ENCODE data around the gene PVALB.

- TF ChIP-seq CTCF (IDR thresholded peaks at IDR 0.05), result no peak
- TF ChIP-seq EP300 (IDR thresholded peaks at IDR 0.05), result no peak
These were observed 21.5 kb upstream of the PVALB start for GRCh38 chr22:36838119-36839030.
